LNCaP clone FGC (cell line): Measurements from ENCODE around the gene MYCBP.

Experiments used
- DNase-seq: peaks from one replicate; pipeline ENCODE4 v3.0.0-alpha.2; 2011; ENCODE audit warnings: low read depth
- H3K4me3 ChIP-seq: 2 replicates; pipeline ENCODE4 v1.5.1; 2011; ENCODE audit warnings: mild to moderate bottlenecking, low read depth, low read length, control low read depth
- TF ChIP-seq, protein P1 (sequence below): IDR thresholded peaks from 2 replicates; pipeline ENCODE4 v1.5.1; 2012; ENCODE audit warnings: mild to moderate bottlenecking; ENCODE audit not compliant: control insufficient read depth, insufficient read depth; ENCODE audit errors: extremely low read depth

The MYCBP gene

DNA sequence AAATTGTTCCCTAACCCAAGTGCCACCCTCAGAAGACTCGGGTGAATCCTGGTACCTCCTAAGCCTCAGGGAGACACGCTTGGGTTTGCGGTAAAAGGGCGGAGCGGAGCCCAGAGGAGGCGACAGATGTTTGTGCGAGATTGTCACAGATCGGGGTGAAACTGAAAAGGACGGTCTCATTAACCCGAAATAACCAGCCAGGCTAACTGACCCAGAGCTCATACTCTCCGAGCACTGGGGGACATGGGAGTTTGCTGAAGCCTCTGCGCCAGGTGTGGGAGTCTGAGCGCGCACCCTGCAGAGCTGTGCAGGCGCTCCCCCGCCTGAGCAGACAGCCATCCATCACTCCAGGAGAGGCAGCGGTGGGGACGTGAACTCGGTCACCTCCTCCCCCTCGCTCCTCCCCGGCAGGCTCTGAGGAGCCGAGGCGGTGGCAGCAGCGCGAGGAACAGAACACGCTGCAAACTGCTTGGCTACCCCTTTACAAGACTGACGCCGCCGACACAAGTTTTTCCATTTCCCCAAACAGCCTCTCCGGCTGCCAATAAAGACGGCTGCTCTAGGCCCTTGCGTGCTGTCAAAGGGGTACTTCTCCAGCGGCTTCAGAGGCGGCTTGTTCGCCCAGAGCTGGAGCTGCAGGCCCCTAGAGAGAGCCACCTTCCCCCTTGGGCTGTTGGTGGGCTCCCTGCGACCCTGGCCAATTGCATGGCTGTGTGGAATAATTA, 57.1 kb downstream of the MYCBP start:
- TF ChIP-seq, protein P1, sequence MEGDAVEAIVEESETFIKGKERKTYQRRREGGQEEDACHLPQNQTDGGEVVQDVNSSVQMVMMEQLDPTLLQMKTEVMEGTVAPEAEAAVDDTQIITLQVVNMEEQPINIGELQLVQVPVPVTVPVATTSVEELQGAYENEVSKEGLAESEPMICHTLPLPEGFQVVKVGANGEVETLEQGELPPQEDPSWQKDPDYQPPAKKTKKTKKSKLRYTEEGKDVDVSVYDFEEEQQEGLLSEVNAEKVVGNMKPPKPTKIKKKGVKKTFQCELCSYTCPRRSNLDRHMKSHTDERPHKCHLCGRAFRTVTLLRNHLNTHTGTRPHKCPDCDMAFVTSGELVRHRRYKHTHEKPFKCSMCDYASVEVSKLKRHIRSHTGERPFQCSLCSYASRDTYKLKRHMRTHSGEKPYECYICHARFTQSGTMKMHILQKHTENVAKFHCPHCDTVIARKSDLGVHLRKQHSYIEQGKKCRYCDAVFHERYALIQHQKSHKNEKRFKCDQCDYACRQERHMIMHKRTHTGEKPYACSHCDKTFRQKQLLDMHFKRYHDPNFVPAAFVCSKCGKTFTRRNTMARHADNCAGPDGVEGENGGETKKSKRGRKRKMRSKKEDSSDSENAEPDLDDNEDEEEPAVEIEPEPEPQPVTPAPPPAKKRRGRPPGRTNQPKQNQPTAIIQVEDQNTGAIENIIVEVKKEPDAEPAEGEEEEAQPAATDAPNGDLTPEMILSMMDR, result no peak
- no peak overlapping the region for H3K4me3 ChIP-seq
- DNase-seq, result no peak

DNA sequence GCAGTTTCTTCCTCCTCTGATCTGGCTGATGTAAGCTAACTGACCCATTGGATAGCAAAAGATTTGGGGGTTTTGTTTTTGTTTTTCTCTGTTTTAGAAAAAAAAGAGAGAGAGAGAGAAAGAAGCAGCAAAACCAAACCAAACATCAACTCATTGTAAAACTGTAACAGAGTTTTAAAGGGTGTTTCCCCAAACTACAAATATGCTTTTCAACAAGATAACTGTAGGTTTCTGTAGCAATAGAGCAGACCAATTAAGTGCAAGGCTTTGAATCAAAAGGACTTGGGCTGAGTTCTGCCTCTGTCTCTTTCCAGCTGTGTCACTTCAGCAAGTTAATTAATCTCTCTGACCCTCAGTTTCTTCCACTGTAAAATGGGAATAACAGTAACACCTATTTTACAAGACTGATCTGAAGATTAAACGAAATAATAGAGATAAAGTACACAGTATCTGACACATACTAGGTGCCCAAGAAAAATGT, 58.1 kb downstream of the MYCBP start:
- no peak for DNase-seq
- H3K4me3 ChIP-seq, result no peak overlapping the region
- TF ChIP-seq, protein P1, result no peak

DNA sequence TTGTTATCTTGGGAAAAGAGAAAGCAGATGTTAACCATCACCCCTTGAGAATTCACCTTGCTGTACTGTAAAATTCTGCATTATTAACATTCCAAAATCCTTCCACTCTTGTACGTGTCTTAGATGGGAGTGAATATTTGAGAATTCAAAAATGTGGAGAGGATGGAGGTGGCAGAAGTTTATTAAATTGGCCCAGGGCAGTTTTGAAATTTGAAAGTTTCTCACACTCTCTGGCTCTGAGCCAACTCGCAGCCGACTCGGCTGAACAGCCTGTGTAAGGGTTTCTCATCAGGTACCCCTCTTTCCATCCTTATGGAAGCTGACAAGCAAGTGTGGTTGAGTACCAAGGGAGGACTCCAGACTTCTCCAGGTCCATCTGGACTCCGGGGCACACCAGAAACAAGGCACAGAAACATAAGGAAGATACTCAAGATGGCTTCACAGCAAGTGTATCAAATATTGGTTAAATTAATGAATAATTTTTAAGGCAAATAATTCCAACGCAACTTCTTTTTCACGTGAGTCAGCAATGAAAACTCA, 58.6 kb downstream of the MYCBP start:
- no peak for DNase-seq
- TF ChIP-seq, protein P1, result no peak
- no peak overlapping the region for H3K4me3 ChIP-seq

GRCh38 chr1:38812981-38813380, 60.2 kb downstream of the MYCBP start:
- DNase-seq, result no peak
- TF ChIP-seq, protein P1, result no peak
- no peak overlapping the region for H3K4me3 ChIP-seq
